Measurements from ENCODE around the gene LRP1.
A peak's percentile ranks its signal among the peaks of the same experiment; 100 is the strongest.

Gene LRP1

DNA sequence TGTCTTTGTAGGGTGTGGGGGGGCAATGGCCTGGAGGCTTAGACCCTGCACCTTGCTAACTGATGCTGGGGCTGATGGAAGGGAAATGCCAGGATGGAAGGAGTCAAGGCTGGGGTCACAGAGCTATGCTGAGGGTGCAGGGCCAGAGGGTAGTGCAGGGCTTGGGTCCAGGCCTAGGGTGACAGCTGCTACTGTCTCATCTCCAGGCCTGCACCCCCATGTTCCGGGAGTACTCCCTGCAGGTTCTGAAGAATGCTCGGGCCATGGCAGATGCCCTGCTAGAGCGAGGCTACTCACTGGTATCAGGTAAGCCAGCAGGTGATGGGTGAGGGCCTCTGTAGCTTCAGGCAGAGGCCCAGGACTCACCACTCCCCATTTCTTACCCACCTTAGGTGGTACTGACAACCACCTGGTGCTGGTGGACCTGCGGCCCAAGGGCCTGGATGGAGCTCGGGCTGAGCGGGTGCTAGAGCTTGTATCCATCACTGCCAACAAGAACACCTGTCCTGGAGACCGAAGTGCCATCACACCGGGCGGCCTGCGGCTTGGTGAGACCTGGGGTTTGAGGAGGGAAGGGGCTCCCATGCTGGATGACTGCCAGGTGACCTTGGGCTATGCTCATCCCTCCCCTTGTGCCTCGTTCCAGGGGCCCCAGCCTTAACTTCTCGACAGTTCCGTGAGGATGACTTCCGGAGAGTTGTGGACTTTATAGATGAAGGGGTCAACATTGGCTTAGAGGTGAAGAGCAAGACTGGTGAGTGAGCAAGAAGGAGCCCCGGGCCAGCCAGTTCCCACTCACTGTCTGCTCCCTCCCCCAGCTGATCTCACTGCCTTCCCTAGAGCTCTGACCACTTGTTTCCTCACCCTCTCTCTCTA, 105.3 kb downstream of the LRP1 start:
- DNase-seq (ENCODE audit: extremely low read depth in 1 of 2, low read depth in 1 of 2): no peak

DNA sequence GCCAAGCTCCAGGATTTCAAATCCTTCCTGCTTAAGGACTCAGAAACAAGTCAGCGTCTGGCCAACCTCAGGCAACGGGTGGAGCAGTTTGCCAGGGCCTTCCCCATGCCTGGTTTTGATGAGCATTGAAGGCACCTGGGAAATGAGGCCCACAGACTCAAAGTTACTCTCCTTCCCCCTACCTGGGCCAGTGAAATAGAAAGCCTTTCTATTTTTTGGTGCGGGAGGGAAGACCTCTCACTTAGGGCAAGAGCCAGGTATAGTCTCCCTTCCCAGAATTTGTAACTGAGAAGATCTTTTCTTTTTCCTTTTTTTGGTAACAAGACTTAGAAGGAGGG, 105.9 kb downstream of the LRP1 start:
- no peak for DNase-seq (ENCODE audit: extremely low read depth in 1 of 2, low read depth in 1 of 2)

DNA sequence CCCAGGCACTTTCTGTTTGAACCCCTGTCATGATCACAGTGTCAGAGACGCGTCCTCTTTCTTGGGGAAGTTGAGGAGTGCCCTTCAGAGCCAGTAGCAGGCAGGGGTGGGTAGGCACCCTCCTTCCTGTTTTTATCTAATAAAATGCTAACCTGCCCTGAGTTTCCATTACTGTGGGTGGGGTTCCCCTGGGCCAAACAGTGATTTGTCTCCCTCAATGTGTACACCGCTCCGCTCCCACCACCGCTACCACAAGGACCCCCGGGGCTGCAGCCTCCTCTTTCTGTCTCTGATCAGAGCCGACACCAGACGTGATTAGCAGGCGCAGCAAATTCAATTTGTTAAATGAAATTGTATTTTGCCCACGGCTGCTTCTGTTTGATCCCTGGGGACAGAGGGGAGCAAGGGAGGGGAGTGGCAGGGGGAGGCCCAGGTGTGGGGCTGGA, 106.3 kb downstream of the LRP1 start:
- no peak for DNase-seq (ENCODE audit: extremely low read depth in 1 of 2, low read depth in 1 of 2)

DNA sequence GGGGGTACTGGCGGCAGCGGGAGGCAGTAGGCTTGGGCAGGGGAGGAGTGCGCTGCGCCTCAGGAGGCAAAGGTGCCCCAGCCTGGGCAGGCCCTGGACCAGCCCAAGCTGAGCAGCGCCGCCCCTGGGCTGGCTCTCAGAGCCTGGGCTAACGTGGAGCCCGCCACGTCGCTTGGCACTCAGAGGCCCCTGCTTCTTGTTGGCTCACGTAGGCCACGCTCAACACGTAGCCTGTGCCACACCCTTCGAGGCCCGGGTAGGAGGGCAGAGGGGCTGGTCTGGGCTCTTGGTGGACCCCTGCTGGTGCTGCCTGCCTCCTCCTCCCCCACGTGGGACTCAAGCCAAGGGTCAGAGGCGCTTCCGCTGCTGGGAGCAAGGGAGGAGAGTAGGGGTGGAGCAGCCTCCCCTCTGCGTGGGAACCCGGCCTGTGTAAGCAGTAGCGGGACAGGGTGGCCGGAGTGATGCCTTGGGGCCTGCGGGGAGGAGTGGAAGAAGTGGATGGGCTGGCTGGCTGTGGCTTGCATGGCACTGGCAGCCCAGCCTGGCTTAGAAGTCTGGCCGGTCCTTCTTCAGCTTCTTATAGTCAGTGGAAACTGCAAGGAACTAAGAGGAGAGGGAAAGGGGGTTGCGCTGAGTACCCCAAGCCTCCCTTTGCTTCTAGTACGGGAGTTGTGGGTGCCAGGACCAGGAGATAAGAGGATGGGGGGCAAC, 106.9 kb downstream of the LRP1 start:
- no peak for DNase-seq (ENCODE audit: extremely low read depth in 1 of 2, low read depth in 1 of 2)

DNA sequence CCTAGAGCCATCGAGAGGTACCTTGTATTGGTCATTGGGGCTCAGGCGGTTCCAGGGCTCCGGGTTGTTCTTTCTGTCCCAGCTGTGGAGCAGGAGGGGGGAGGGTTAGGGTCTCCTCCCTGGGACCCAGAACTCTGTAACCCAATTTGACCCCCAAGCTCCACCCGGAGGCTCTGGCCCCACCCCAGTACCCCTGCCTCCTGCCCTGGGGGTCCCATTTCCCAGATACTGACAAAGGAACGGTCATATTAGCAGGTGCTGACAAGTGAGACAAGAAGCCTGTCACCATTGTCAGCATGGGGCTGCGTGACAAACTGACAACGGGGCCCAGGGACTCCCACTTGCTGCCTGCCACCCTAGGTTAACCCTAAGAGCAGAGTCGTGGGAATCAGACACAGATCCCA, 107.4 kb downstream of the LRP1 start:
- no peak for DNase-seq (ENCODE audit: extremely low read depth in 1 of 2, low read depth in 1 of 2)

DNA sequence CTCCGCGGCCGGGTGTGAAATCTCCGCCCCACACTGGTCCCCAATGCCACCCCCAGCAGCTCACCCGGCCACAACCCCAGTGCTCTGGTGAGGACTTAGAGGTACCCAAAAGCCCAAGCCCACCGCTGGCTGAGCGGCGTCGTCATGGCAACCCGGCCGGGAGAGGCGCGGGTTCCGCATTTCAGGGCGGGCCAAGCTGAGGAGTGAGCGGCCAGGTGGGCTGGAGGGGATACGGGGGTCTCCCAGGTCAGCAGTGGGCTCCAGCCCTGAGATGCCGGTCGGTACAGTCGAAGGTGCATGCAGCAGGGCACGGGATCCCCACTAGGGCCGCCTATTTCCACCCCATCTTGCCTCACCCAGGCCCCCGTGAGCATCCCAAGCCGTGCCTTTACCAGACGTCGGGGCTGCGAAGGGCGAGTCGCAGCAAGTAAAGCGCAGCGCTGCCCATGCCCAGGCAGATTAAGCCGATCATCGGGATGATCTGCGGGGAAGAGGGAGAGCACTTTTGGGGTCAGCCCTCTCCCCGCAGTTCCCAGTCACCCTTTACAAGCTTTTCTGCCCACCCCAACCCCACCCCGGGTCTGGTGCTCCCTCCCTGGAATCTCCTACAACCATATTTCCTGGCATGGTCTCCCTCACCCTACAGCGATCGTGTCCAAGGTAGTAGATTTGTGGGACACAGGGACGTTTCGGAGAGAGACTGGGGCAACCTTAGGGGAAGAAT, 108.1 kb downstream of the LRP1 start:
- no peak for DNase-seq (ENCODE audit: extremely low read depth in 1 of 2, low read depth in 1 of 2)

DNA sequence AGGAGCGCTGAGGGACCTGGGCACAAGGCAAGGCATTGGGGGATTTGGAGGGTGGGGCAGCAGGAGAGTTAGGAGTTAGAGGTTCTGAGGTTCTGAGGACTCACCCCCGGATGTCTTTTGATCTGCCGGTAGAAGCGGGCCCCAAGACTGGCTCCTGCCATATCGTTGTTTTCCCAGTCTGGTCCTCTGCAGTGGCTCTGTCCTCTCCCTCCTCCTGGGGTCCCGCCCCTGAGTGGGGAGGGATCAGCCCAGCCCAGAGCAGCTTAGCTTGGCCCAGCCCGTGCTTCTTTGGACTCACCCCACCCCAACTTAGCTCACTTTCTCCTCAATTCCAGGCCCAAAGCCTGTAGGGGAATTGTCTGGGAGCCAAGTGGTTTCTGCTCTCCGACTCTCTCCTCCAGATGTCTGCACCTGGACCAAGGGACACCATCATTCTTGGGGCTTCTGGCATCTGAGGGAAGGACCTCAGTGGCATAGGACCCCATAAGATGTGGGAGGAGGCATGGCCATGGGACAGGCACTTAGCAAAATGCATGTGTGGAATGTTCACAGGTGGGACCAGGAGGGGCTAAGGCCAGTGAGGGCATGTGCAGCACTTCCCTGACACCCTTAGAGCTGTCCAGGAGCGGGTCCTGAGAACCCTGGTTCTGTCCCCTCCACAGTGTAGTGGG, 108.8 kb downstream of the LRP1 start:
- DNase-seq (ENCODE audit: extremely low read depth in 1 of 2, low read depth in 1 of 2): no peak

DNA sequence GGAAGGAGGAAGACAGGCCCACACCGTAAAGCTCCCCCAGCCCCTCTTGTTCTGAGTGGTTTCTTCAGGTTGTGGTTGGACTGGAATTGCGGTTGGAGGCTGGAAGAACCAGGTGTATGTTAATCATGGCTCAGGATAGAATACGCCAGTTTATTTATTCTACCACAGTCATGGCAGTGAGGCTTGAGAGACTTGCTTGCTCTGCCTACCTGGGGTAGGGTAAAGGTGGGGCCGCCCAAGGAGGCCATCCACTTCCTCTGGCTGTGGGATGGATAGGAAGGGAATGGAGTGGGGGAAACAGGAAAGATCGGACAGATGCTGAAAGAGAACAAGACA, 109.3 kb downstream of the LRP1 start:
- no peak for DNase-seq (ENCODE audit: extremely low read depth in 1 of 2, low read depth in 1 of 2)

DNA sequence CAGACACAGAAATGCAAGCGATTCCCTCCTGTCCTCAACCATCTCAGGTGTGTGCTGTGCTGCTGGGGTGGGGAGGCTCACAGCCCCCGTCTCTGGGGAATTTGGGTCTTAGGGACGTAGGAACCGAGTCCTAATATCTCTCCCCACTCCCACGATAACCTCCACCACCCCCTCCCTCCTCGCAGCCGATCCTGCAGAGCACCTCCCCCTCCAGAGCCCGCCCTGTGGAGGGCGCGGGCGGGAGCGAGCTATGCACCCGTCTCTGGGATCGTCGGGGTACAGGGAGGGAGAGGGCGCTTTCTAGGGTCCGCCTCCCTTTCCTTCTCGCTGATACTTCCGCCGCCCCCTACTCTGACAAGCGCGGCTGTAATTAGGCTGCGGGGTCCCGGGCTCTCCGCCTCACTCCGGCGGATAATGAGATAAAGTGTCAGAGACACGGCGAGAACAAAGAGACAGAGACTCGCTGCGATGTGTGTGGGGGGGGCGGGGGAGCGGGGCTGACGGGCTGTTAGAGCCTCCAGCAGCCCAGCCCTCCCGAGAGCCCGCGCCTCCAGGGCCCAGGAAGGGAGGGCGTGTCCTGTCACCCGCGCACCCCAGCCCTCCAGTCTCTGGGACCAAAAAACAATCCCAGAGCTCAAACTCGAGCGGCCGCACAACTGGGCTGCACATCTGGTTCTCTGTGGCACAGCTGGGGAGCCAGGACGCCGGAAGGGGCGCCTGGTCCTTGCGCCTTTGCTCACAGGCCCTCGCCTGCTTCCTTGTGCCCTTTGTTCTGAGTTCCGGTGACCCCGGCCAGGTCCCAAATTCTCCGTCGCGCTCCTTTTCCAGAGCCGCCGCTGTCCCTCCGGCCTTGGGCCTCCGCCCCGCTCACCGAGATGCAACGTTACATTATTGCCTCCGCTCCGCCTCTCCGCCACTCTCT, 109.9 kb downstream of the LRP1 start:
- no peak for DNase-seq (ENCODE audit: extremely low read depth in 1 of 2, low read depth in 1 of 2)

DNA sequence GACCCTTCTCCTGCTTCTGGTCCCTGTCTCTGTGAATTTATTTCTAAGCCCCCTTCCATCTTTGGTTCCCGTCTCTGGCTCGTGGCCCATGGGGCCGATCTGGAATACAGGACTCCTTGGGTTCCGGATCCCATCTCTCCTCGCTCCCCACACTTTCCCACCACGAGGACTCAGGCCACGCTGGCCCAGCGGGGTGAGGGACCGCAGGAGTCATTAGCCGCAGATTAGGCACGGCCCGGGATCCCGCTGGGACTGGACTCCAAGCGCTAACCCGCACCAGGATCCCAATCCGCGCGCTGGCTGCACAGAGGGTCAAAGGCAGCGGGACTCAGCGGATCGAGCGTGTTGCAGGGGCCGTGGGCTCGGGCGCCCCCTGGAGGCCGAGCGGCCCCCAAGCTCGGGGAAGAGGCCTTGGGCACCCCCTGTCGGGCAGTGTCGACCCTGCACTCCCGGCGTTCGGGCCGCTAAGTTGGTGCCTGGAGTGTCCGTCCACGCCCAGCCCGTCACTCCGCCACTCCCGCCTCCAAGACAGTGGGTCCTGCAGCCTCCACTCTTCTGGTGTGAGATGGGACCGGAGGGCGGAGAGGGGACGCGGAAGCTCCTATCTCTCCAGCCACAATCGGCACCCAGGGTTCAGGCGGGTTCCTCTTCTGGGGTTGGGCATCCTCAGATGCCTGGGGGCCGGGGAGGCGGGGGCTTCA, 110.7 kb downstream of the LRP1 start:
- DNase-seq (ENCODE audit: extremely low read depth in 1 of 2, low read depth in 1 of 2): peak; percentile 77 to 78

DNA sequence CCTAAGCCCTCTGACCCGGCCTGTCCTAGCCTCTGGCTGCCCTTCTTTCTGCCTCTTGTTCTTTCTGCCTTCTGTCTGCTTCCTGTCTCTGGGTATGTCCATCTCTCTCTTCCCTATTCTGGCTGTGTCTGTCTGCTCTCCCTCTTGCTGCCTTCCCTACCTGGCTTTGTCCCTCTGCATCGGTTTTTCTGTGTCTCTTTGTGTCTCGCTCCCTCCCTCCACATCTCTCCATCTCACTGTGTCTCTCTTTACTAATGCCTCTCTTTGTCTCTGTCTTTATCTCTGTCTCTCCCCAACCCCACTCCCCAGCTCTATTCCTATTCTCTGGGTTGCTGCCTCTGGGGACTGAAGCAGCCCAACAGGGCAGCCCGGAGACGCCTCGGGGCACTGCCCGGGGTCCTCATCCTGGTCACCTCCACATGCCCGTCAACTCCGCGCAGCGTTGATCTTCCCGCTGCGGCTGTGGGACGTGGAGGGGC, 111.3 kb downstream of the LRP1 start:
- no peak for DNase-seq (ENCODE audit: extremely low read depth in 1 of 2, low read depth in 1 of 2)

DNA sequence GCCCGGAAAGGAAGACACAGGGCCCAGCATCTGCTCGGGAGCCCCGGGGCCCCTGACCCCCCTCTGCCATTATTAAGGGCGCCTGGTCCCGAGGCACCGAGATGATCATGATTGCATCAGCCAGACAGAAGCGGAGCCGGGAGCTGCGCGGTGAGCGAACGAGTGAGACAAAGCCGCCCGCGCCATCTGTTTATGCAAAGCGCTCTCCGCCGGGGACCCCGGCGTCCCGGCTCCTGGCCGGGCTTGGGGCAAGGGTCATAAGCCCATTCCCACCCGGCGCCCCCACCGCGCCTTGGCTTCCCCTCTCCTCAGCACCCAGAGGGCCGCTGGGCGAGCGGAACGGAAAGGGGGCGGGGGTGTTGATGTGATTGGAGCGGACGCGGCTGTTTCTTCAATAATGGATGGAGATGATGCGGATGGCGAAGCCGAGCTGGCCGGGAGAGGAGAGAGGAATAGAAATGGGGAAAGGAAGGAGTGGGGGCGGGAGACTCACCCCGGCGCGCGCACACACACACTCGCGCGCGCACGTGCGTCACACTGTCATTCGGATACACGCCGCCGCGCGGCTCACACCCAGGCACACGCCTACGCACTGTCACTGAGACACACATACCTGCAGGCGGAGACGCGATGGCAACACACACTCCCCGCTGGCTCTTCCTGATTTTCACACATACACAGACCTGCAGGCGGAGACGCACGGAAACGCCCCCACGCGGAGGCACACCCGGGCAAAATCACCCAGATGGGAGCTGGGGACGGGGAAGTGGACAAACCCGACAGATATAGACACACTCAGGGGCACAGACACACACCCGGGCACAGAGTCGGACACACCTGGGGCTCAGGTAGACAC, 112.0 kb downstream of the LRP1 start:
- DNase-seq (ENCODE audit: extremely low read depth in 1 of 2, low read depth in 1 of 2): peak in 1 of 2 donors; percentile 63

DNA sequence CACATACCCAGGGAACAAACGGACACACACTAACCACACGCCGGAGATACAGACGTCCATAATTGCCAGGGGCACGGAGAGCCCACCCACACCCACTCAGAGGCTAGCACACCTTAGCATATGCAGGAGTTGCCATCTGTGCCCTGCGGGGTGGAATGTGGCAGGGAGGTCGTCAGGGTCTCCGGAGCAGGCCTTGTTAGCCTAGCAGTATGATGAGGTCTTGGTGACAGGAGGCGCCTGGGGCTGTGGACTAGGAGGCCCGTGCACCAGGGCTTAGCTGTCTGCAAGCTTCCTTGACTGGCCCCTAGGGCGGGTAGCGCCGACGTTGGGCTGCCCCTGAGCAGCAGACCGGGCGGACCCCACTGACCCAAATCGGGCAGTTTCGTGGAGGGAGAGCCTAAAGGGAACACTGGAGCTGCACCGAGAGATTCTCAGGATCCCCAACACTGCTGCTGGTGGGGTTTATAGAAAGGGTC, 112.7 kb downstream of the LRP1 start:
- DNase-seq (ENCODE audit: extremely low read depth in 1 of 2, low read depth in 1 of 2): no peak

DNA sequence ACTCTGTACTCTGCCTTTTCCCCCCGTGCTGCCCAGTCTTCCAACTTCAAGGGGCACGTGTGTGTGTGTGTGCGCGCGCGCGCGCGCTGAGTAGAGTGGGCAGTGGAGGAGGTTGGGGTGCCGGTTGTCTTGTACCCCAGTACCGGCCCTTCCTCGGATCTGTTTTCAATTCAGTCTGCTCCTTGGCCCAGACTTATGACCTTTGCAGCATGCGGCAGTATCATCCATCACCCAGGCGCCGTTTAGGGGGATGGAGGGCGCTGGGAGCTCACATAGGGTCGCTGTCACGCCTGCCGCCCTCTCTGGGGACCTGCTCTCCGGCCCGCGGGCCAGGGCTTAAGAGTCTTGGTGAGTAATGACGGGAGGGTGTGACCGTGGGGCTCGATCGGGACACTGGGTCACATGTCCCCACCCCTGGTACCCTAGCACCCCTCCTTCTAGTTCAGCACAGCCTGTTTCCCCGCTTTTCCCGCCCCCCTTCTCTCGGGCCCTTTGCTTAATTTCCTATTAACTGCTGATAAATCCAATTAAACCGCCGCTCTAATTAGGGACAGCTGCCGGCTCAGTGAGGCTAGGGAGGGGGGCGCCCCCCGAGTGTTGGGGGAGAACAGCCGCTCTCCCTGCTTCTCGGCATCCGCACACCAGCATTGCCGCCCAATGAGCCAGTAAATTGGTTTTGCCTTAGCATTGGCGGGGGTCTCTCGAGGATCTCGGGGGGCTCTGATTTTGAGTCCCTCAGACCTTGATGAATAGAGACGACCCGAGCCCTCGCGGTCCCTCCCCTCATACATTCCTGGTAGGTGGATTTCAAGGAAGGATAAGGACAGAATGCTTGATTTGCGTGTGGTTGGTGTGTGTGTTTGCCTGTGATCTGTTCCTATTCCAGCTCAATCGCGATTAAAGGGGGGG, 113.4 kb downstream of the LRP1 start:
- DNase-seq (ENCODE audit: extremely low read depth in 1 of 2, low read depth in 1 of 2): no peak

DNA sequence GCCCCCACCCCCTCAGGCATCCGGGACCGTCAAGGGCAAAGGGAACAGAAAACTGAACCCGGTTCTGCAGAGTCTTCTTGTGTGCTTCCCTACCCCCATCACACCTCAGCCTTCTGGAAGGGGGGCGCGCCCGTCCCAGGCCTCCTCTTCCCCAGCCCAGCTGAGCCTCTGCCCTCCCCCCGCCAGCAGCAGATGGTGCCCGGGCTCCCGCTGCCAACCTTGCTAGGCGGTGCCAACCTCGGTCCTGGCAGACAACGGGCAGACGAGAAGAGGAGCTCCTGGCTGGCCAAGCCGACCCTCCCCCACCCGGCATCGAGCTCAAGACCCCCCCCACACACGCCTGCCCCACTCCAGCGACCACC, 114.0 kb downstream of the LRP1 start:
- DNase-seq (ENCODE audit: extremely low read depth in 1 of 2, low read depth in 1 of 2): no peak

DNA sequence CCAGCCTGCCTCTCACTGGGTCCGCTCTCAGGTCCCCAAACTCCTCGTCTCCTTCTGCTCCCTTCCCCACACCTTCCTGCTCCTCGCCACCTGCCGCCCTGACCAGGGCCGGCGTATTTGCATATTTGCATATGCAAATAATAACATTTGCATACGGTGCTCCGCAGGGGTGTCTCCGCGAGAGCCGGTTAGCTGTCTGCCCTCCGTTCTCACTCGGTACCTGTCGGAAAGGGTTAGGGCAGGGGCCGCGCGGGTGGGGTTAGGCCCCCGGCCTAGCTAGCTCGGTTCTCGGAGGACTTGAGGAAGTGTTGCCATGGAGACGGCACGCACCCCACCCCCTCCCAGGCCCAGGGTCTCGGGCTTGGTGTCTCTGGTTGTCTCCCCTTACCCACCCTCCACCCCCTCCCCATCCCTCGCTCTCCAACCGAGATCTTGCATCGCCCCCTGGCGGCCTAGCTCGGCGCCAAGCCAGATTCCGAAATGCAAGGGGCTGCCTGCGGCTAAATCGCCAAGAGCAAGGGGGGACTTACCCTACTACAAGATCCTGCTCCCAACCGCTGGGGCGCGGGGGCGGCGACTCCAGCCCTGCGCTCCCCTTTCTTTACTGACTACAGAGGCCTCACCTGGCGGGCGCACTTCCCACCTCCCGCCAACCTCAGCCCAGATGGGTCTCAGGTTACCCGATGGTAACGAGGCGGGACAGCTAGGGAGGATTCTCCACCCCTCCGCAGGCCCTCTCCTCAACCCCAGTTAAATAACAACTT, 114.6 kb downstream of the LRP1 start:
- no peak for DNase-seq (ENCODE audit: extremely low read depth in 1 of 2, low read depth in 1 of 2)
